Ishikawa (cell line): ENCODE results near the gene CAMK1D.

Experiments
- CEBPB ChIP-seq: IDR thresholded peaks from 2 replicates; pipeline ENCODE4 v1.6.1; 2012
- CREB1 ChIP-seq: IDR thresholded peaks from 2 replicates; pipeline ENCODE4 v1.6.1; 2012; ENCODE audit warnings: low read depth
- EP300 ChIP-seq: IDR thresholded peaks from 2 replicates; pipeline ENCODE4 v1.6.1; 2012; ENCODE audit warnings: borderline replicate concordance
- FOXM1 ChIP-seq: IDR thresholded peaks from 2 replicates; pipeline ENCODE4 v1.6.1; 2012; ENCODE audit warnings: low read depth, borderline replicate concordance
- NFIC ChIP-seq: IDR thresholded peaks from 2 replicates; pipeline ENCODE4 v1.6.1; 2012
- RAD21 ChIP-seq: IDR thresholded peaks from 2 replicates; pipeline ENCODE4 v1.6.1; 2012; ENCODE audit warnings: low read depth
- TAF1 ChIP-seq: IDR thresholded peaks from 2 replicates; pipeline ENCODE4 v1.6.1; 2012; ENCODE audit warnings: low read depth, mild to moderate bottlenecking
- TCF12 ChIP-seq: IDR thresholded peaks from 2 replicates; pipeline ENCODE4 v1.6.1; 2012; ENCODE audit warnings: low read depth
- TEAD4 ChIP-seq: IDR thresholded peaks from 2 replicates; pipeline ENCODE4 v1.6.1; 2012
- YY1 ChIP-seq: IDR thresholded peaks from 2 replicates; pipeline ENCODE4 v1.6.1; 2012; ENCODE audit warnings: low read depth
- ZBTB7A ChIP-seq: IDR thresholded peaks from 2 replicates; pipeline ENCODE4 v1.6.1; 2012; ENCODE audit warnings: low read depth
- TF ChIP-seq, protein P1 (sequence below): IDR thresholded peaks from 2 replicates; pipeline ENCODE4 v1.6.1; 2012; ENCODE audit warnings: low read depth, mild to moderate bottlenecking
- TF ChIP-seq, protein P2 (sequence below): IDR thresholded peaks from 2 replicates; pipeline ENCODE4 v1.6.1; 2012
- TF ChIP-seq, protein P3 (sequence below): IDR thresholded peaks from 2 replicates; pipeline ENCODE4 v1.6.1; 2012

The CAMK1D gene

DNA sequence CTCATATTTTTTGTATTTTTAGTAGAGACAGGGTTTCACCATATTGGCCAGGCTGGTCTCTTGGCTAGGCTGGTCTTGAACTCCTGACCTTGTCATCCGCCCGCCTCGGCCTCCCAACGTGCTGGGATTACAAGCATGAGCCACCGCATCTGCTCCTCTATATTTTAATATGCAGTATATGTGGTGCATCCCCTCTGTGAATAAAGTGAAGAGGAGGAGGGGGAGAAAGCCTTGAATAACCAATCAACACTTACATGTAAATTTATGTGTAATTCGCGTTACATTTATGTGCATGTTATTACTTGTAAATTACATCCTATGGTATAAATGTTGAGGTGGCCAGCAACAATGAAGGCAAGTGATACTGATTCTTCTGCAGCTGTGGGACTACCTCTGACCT is 342.2 kb downstream of the CAMK1D start:
- TF ChIP-seq FOXM1, result no peak
- no peak for TF ChIP-seq RAD21
- no peak for TF ChIP-seq YY1
- no peak for TF ChIP-seq TEAD4
- TF ChIP-seq EP300, result no peak
- no peak for TF ChIP-seq CEBPB
- no peak for TF ChIP-seq TCF12
- TF ChIP-seq, protein P1, sequence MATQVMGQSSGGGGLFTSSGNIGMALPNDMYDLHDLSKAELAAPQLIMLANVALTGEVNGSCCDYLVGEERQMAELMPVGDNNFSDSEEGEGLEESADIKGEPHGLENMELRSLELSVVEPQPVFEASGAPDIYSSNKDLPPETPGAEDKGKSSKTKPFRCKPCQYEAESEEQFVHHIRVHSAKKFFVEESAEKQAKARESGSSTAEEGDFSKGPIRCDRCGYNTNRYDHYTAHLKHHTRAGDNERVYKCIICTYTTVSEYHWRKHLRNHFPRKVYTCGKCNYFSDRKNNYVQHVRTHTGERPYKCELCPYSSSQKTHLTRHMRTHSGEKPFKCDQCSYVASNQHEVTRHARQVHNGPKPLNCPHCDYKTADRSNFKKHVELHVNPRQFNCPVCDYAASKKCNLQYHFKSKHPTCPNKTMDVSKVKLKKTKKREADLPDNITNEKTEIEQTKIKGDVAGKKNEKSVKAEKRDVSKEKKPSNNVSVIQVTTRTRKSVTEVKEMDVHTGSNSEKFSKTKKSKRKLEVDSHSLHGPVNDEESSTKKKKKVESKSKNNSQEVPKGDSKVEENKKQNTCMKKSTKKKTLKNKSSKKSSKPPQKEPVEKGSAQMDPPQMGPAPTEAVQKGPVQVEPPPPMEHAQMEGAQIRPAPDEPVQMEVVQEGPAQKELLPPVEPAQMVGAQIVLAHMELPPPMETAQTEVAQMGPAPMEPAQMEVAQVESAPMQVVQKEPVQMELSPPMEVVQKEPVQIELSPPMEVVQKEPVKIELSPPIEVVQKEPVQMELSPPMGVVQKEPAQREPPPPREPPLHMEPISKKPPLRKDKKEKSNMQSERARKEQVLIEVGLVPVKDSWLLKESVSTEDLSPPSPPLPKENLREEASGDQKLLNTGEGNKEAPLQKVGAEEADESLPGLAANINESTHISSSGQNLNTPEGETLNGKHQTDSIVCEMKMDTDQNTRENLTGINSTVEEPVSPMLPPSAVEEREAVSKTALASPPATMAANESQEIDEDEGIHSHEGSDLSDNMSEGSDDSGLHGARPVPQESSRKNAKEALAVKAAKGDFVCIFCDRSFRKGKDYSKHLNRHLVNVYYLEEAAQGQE, result no peak
- no peak for TF ChIP-seq ZBTB7A

DNA sequence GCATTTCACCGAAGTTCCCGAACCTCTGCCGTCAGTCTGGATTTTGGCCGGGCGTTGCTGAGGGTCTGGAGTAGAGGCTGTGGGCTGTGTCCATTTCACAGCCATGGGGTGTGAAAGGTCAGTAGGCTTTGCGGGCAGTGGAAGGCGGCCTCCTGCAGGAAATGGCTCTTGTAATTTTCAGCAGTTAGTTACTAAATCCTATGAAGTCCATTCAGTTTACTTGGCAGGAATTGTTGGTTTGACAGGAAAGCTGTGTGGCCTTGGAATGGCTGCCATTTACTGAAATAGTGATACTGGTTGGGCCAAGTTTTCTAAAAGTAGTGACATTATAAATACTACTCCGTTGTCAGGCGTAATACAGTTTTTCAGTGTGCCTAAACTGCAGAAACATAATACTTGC is 348.4 kb downstream of the CAMK1D start:
- TF ChIP-seq TCF12 (no peak), RAD21 (no peak), EP300 (no peak)
- TF ChIP-seq, protein P1, result no peak

DNA sequence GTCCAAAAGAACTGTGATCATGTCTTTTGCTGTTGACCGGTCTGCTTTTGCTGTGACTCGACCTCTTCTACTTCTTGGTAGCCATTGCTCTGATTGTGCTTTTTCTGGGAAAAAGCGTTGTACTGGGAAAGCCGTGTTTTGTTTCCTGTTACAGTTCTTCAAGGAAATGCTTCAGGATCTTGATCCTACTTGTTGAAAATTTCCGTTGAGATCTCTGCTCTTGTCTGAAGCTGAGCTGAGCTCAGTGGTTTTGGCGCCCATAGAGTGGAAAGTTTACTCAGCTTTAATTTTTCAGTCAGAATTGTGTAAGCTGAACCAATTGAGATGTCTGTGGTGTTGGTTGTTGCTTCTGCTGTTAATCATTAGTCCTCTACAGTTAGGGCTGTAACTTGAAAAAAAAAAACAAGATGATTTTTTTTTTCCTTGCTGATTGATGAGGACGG is 349.9 kb downstream of the CAMK1D start:
- TF ChIP-seq, protein P1, result no peak
- no peak for TF ChIP-seq CEBPB
- TF ChIP-seq TCF12, result no peak
- TF ChIP-seq, protein P2, sequence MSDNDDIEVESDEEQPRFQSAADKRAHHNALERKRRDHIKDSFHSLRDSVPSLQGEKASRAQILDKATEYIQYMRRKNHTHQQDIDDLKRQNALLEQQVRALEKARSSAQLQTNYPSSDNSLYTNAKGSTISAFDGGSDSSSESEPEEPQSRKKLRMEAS, result no peak

DNA sequence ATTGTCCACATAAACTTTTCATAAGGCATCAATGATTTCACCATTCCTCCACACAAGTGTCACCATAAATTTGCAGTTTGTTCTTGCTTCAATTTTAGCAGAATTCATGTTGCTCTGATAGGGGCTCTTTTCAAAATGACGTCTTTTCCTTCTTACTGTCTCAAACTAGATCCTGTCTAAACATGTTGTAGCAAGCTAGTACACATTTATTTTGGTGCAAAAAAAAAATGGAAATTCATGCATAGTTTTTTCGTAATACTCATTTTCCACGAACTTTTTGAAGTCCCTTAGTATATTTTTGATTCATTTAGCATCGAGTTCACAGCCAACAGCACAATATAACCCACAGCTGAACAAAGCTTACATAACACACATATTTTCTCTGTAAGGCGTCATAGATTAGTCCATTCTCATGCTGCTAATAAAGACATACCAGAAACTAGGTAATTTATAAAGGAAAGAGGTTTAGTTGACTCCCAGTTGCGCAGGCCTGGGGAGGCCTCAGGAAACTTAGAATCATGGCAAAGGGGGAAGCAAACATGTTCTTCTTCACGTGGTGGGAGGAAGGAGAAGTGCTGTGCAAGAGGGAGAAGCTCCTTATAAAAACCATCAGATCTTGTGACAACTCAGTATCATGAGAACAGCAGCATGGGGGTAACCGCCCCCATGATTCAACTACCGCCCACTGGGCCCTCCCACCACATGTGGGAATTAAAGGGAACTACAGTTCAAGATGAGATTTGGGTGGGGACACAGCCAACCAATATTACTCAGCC is 350.6 kb downstream of the CAMK1D start:
- TF ChIP-seq NFIC, result no peak
- TF ChIP-seq, protein P1, result no peak
- TF ChIP-seq EP300, result no peak
- TF ChIP-seq TCF12, result no peak
- TF ChIP-seq FOXM1, result no peak
- TF ChIP-seq ZBTB7A, result no peak
- TF ChIP-seq, protein P3, sequence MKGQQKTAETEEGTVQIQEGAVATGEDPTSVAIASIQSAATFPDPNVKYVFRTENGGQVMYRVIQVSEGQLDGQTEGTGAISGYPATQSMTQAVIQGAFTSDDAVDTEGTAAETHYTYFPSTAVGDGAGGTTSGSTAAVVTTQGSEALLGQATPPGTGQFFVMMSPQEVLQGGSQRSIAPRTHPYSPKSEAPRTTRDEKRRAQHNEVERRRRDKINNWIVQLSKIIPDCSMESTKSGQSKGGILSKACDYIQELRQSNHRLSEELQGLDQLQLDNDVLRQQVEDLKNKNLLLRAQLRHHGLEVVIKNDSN, result no peak
- no peak for TF ChIP-seq TAF1
- no peak for TF ChIP-seq TEAD4
- TF ChIP-seq, protein P2, result no peak
- no peak for TF ChIP-seq CREB1
- TF ChIP-seq RAD21, result no peak
- TF ChIP-seq CEBPB, result no peak
